Kidney epithelial cell (primary cell): ENCODE data around the gene HAAO. TPM values are rescaled to one million over a fixed set of nuclear protein-coding genes. Genes with fewer than 3 reads are reported as not detected.

Experiments used
- DNase-seq: peaks from one replicate; pipeline ENCODE4 v3.0.0-alpha.2; 2010; ENCODE audit warnings: low read depth
- H3K27me3 ChIP-seq: 2 replicates; pipeline ENCODE4 v1.6.0; 2011; ENCODE audit warnings: low read length; ENCODE audit not compliant: control insufficient read depth, insufficient read depth
- H3K36me3 ChIP-seq: 2 replicates; pipeline ENCODE4 v1.5.1; 2011; ENCODE audit warnings: low read length; ENCODE audit not compliant: control insufficient read depth, insufficient read depth
- H3K4me3 ChIP-seq: 2 replicates; pipeline ENCODE4 v1.5.1; 2011; ENCODE audit warnings: low read depth, mild to moderate bottlenecking, control low read depth, low read length
- total RNA-seq: library from RNA; depleted of rRNA; stranded (reverse); fragments of >200 nt; gene quantifications from 2 replicates; pipeline ENCODE4 v1.2.3, GENCODE V29; 2015
- TF ChIP-seq, protein P1 (sequence below): IDR thresholded peaks from 2 replicates; pipeline ENCODE4 v1.5.1; 2011; ENCODE audit warnings: mild to moderate bottlenecking, moderate library complexity, low read length, control low read depth, inconsistent platforms; ENCODE audit not compliant: insufficient read depth, poor library complexity, severe bottlenecking

Gene HAAO
- total RNA-seq, 1 donor from 2014 or later = 1.5 TPM

DNA sequence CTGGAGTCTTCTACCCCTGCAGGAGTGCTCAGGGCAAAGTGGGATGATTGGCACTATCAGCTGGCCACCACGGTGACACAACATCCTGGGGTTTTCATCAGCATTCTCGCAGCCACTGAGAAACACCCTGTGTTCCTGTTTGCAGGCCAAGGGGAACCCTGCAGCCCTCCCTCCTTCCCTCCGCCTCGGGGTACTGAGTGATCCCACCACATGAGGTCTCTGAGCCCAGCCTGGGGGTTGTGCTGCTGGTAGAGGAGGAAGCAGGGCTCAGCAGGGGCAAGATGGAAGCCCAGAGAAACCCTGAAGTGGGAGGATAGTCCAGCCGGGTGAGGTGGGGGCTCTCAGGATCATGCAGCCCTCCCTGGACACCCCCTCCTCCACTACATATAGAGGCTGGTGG, 28.3 kb downstream of the HAAO start, which contains the start of gene OXER1:
Gene OXER1 (minus strand): TSS at position 40 of the 400 bp plus-strand sequence. CDS start 73 bp downstream, outside the sequence.
- H3K36me3 ChIP-seq = no peaks in the 10 kb centered on the region
- no peak within 1 kb of the TSS for H3K4me3 ChIP-seq
- DNase-seq = no peak
- TF ChIP-seq, protein P1, sequence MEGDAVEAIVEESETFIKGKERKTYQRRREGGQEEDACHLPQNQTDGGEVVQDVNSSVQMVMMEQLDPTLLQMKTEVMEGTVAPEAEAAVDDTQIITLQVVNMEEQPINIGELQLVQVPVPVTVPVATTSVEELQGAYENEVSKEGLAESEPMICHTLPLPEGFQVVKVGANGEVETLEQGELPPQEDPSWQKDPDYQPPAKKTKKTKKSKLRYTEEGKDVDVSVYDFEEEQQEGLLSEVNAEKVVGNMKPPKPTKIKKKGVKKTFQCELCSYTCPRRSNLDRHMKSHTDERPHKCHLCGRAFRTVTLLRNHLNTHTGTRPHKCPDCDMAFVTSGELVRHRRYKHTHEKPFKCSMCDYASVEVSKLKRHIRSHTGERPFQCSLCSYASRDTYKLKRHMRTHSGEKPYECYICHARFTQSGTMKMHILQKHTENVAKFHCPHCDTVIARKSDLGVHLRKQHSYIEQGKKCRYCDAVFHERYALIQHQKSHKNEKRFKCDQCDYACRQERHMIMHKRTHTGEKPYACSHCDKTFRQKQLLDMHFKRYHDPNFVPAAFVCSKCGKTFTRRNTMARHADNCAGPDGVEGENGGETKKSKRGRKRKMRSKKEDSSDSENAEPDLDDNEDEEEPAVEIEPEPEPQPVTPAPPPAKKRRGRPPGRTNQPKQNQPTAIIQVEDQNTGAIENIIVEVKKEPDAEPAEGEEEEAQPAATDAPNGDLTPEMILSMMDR = no peak
- H3K27me3 ChIP-seq = no peaks in the 10 kb centered on the region

DNA sequence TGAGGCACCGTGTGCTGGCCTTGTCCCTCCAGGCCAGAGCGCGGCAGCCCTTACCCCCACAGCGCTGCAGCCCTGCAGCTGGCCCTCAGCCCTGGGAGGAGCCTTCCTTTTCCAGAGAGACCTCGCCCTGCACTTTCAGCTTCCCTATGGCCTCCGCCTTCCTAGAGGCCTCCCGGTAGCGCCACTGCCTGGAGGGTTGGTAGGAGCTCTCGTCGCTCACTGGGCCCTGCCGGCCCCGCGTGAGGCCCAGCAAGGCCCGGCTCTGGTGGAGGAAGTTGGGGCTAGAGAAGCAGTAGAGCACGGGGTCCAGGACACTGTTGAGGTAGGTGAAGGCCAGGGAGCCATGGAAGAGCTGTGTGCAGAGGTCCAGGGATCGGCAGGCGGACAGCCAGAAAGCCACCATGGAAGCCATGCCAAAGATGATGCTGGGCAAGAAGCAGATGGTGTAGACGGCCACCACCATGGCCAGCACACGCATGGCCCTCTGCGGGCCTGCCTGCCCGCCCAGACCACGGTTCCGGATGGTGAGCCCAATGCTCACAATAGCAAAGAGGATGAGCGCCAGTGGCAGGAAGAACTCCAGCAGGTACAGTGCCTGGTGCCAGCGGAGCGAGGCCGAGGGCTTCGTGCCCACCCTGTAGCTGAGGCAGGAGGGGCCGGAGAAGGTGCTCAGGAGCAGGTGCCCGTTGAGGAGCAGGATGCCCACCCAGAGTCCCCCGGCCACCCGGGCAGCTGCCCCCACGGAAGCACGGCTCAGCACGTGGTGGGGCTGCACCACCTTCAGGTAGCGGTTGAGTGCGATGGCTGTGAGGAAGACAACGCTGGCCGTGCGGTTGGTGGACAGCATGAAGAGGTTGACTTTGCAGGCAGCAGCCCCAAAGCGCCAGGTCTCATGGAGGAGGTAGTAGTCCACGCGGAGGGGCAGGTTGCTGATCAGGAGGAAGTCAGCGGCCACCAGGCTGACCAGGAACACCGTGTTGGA, 29.3 kb downstream of the HAAO start:
- TF ChIP-seq, protein P1 = no peak
- no peak for DNase-seq
- no peaks in the 10 kb centered on the region for H3K36me3 ChIP-seq
- no peaks in the 10 kb centered on the region for H3K27me3 ChIP-seq
- H3K4me3 ChIP-seq = no peak overlapping the region

DNA sequence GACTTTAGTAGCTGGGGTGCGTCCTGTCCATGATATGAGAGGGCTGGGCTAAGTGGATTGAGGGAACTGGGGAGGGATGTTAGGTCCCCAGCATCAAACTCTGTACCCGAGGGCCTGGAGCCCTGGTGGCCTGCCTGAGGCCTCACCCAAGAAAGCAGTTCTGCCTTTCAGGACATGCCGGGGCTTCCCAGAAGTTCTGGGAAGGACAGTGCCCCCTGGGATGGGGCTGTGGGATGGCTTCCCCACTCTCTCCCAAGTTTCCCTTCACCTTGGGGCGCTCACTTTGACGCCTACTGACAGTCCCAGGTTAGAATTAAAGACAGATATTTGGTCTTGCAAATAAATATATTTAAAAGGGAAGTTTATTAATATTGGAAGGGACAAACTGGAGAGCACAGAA, 30.2 kb downstream of the HAAO start:
- no peak for DNase-seq
- Histone ChIP-seq H3K4me3 (no peak overlapping the region), H3K27me3 (no peaks in the 10 kb centered on the region), H3K36me3 (no peaks in the 10 kb centered on the region)
- TF ChIP-seq, protein P1 = no peak

DNA sequence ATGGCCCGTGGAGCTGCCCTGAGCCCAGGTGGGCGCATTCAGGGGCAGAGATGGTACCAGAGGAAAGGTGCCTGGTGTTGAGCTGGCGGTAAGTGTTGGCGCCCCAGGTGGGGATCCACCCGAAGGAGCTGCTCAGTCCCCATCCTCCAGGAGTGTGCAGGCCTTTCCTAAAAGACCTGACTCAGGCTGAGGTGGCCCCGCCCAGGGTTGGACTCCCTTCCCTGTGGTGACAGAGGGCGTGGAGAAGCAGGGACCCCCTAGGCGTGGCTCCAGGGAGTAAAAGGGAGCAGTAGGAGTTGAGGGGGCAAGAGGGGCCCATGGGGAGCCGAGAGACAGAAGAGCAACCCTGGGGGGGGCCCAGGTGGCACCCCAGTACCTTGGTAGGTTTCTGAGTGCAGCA, 30.8 kb downstream of the HAAO start:
- H3K36me3 ChIP-seq = no peaks in the 10 kb centered on the region
- no peak for DNase-seq
- no peaks in the 10 kb centered on the region for H3K27me3 ChIP-seq
- no peak overlapping the region for H3K4me3 ChIP-seq
- TF ChIP-seq, protein P1 = no peak

DNA sequence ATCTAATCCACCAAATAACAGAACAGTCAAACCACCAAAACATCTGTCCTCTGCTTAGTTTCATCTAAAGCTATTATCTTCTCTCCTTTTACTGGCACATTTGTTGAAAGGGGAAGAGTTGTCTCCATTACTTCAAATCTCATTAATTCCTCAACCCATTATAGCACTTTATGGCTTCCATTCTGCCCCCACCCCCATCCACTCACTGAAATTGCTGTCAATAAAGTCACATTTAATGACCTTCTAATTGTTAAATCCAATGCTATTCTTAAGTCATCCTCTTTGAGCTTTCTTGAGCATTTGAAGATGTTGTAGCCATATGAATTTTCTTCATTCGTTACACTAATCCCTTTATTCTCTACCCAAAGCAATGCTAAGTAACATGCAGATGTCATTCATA, 33.6 kb downstream of the HAAO start:
- TF ChIP-seq, protein P1 = no peak
- Histone ChIP-seq H3K4me3 (no peak overlapping the region), H3K36me3 (no peaks in the 10 kb centered on the region), H3K27me3 (no peaks in the 10 kb centered on the region)
- no peak for DNase-seq
